CD4-positive, alpha-beta T cell (primary cell): Measurements from ENCODE around the gene FYN. TPM values are rescaled to one million over a fixed set of nuclear protein-coding genes. Genes with fewer than 3 reads are reported as not detected.

Experiments used
- ATAC-seq: fragments of 200-7000 bp; cut with Tn5 transposase; one replicate; pipeline ENCODE4 v1.10.0; 2022; ENCODE audit warnings: mild to moderate bottlenecking; ENCODE audit not compliant: poor library complexity
- CTCF ChIA-PET: fragments of 350-600 bp; sonication (Branson Sonifier 250); formaldehyde crosslinking; loops from one replicate; lab custom pipeline; 2021; ENCODE audit warnings: antibody characterized with exemption, inconsistent platforms; lab: Charles Lee
- POLR2A ChIA-PET: fragments of 350-600 bp; sonication (Branson Sonifier 250); formaldehyde crosslinking; loops from one replicate; lab custom pipeline; 2021; ENCODE audit warnings: antibody characterized with exemption, inconsistent platforms; lab: Charles Lee
- DNase-seq, 14 experiments: peaks; one replicate each; pipeline ENCODE4 v3.0.0-alpha.2; 2013 to 2020; ENCODE audit warnings: mixed read lengths in 2 of 14
- H3K27ac ChIP-seq, 2 donors: one replicate each; pipeline versions ENCODE4 v1.5.1 to v1.7.0; 2013; ENCODE audit warnings: low read length in 2 of 2, low read depth in 1 of 2, mild to moderate bottlenecking in 1 of 2
- H3K27me3 ChIP-seq, 2 experiments: 1 replicate in 1 of 2; 2 replicates in 1 of 2; pipeline versions ENCODE4 v1.6.1 to v1.7.0; 2013; ENCODE audit warnings: low read length in 2 of 2, control low read depth in 1 of 2, mild to moderate bottlenecking in 1 of 2, moderate library complexity in 1 of 2; ENCODE audit not compliant: insufficient read depth in 2 of 2, control insufficient read depth in 1 of 2
- H3K36me3 ChIP-seq: one replicate; pipeline ENCODE4 v1.6.1; 2013; ENCODE audit warnings: low read length, control low read depth; ENCODE audit not compliant: insufficient read depth
- H3K4me1 ChIP-seq: one replicate; pipeline ENCODE4 v1.6.1; 2013; ENCODE audit warnings: low read length, control low read depth; ENCODE audit not compliant: insufficient read depth
- H3K4me3 ChIP-seq: one replicate; pipeline ENCODE4 v1.5.1; 2013; ENCODE audit warnings: mild to moderate bottlenecking, low read length, moderate library complexity
- H3K9me3 ChIP-seq, 2 experiments: 1 replicate in 1 of 2; 2 replicates in 1 of 2; pipeline versions ENCODE4 v1.6.1 to v1.7.0; 2013; ENCODE audit warnings: low read length in 2 of 2, mild to moderate bottlenecking in 2 of 2, control low read depth in 1 of 2, moderate library complexity in 1 of 2; ENCODE audit not compliant: control insufficient read depth in 1 of 2, insufficient read depth in 1 of 2
- H3K27ac Mint-ChIP-seq: one replicate; pipeline ENCODE4 v1.8.0; 2020; ENCODE audit warnings: mixed read lengths
- H3K27me3 Mint-ChIP-seq: one replicate; pipeline ENCODE4 v1.8.0; 2021; ENCODE audit warnings: mixed read lengths
- H3K36me3 Mint-ChIP-seq: one replicate; pipeline ENCODE4 v1.8.0; 2021; ENCODE audit warnings: low read depth, mixed read lengths
- H3K4me1 Mint-ChIP-seq: one replicate; pipeline ENCODE4 v1.8.0; 2021; ENCODE audit warnings: low read depth, mixed read lengths
- H3K4me3 Mint-ChIP-seq: one replicate; pipeline ENCODE4 v1.8.0; 2020; ENCODE audit warnings: mild to moderate bottlenecking, mixed read lengths
- H3K9me3 Mint-ChIP-seq: one replicate; pipeline ENCODE4 v1.8.0; 2020; ENCODE audit warnings: mixed read lengths
- CTCF ChIP-seq: fragments of 200-600 bp; IDR thresholded peaks from one replicate; pipeline ENCODE4 v1.8.0; 2022; ENCODE audit warnings: antibody characterized with exemption, mild to moderate bottlenecking
- intact Hi-C, 2 experiments: fragments of 100-400 bp; cut with DNase I in 1 of 2; cut with micrococcal nuclease in 1 of 2; formaldehyde crosslinking; loops; one replicate each; pipeline versions ENCODE4 v1.15.1 to v1.9.0; 2023 to 2025; cut with DNase I, micrococcal nuclease
- total RNA-seq, 174 experiments: library from RNA in 2 of 174; stranded (reverse) in 2 of 174; gene quantifications; one replicate each; pipeline ENCODE4 v1.2.3 and lab custom pipeline; 2021 to 2026

FYN gene
- total RNA-seq, 2 experiments from 2014 or later: 419 TPM

GRCh38 chr6:111857674-111858337, 15.4 kb downstream of the FYN start:
- no peak for TF ChIP-seq CTCF
- H3K4me1 ChIP-seq: peaks cover 66% of the 10 kb centered on the region
- no peak overlapping the region for H3K27ac ChIP-seq
- intact Hi-C loops: no loop called here
- Mint-ChIP-seq H3K27me3 (no peaks in the 10 kb centered on the region), H3K27ac (peak overlapping the region; percentile 40), H3K4me3 (peak overlapping the region; percentile 36), H3K9me3 (no peaks in the 10 kb centered on the region), H3K36me3 (peaks cover 32% of the 10 kb centered on the region), H3K4me1 (peaks cover 100% of the 10 kb centered on the region)
- POLR2A ChIA-PET: interaction anchor here (0.9 to 1.5 kb wide), 3 partner anchors 14 to 16 kb away, joined by 3 to 4 read pairs (median 4); partner anchors contain the start of gene FYN
- no peaks in the 10 kb centered on the region for H3K9me3 ChIP-seq
- no peaks in the 10 kb centered on the region for H3K27me3 ChIP-seq
- CTCF ChIA-PET: interaction anchor here (1.3 to 1.4 kb wide), 2 partner anchors 8 kb away, joined by 3 read pairs; no protein-coding TSS in a partner anchor
- ATAC-seq (no peak), DNase-seq (peak in 1 of 14 experiments; percentile 15)
- H3K4me3 ChIP-seq: no peak overlapping the region
- H3K36me3 ChIP-seq: peaks cover 11% of the 10 kb centered on the region

- ChIA-PET CTCF (interaction anchor here (1.0 kb wide), 1 partner anchor 188 kb away, joined by 3 read pairs; no protein-coding TSS in a partner anchor), POLR2A (interaction anchor here (0.8 to 2.4 kb wide), 5 partner anchors 12 to 134 kb away, joined by 3 to 6 read pairs (median 3); no protein-coding TSS in a partner anchor)
- intact Hi-C loops: no loop called here
These were observed 17.5 kb downstream of the FYN start for GRCh38 chr6:111855753-111856152.

GRCh38 chr6:111854683-111855082, 18.6 kb downstream of the FYN start:
- H3K9me3 ChIP-seq: no peaks in the 10 kb centered on the region
- peak; percentile 27 for ATAC-seq
- no peaks in the 10 kb centered on the region for H3K27me3 Mint-ChIP-seq
- no peak overlapping the region for H3K4me3 ChIP-seq
- H3K4me1 Mint-ChIP-seq: peaks cover 100% of the 10 kb centered on the region
- intact Hi-C loops: loop anchor here in 1 of 2 experiments (1.0 kb wide), 1 partner anchor 12 kb away; no protein-coding TSS in a partner anchor
- ChIA-PET POLR2A (interaction anchor here (0.7 to 2.4 kb wide), 12 partner anchors 11 to 140 kb away, joined by 3 to 9 read pairs (median 4); no protein-coding TSS in a partner anchor), CTCF (interaction anchor here (0.8 to 2.1 kb wide), 7 partner anchors 10 to 189 kb away, joined by 3 to 9 read pairs (median 3); partner anchors contain the start of gene FYN)
- no peak for DNase-seq
- peaks cover 14% of the 10 kb centered on the region for H3K36me3 ChIP-seq
- no peak overlapping the region for H3K27ac Mint-ChIP-seq
- no peak for TF ChIP-seq CTCF
- peak overlapping the region; percentile 35 for H3K4me3 Mint-ChIP-seq
- H3K4me1 ChIP-seq: peaks cover 62% of the 10 kb centered on the region
- peaks cover 48% of the 10 kb centered on the region for H3K36me3 Mint-ChIP-seq
- H3K9me3 Mint-ChIP-seq: no peaks in the 10 kb centered on the region
- no peaks in the 10 kb centered on the region for H3K27me3 ChIP-seq
- H3K27ac ChIP-seq: no peak overlapping the region

More at GRCh38 chr6:111855753-111856152, 17.5 kb downstream of the FYN start:
- no peaks in the 10 kb centered on the region for H3K27me3 Mint-ChIP-seq
- H3K27me3 ChIP-seq: no peaks in the 10 kb centered on the region
- H3K36me3 Mint-ChIP-seq: peaks cover 37% of the 10 kb centered on the region
- H3K27ac ChIP-seq: no peak overlapping the region
- H3K4me3 ChIP-seq: no peak overlapping the region
- DNase-seq: no peak
- no peak overlapping the region for H3K27ac Mint-ChIP-seq
- H3K36me3 ChIP-seq: peaks cover 11% of the 10 kb centered on the region
- H3K9me3 Mint-ChIP-seq: no peaks in the 10 kb centered on the region
- H3K4me1 Mint-ChIP-seq: peaks cover 100% of the 10 kb centered on the region
- ATAC-seq: no peak
- H3K9me3 ChIP-seq: no peaks in the 10 kb centered on the region
- peaks cover 65% of the 10 kb centered on the region for H3K4me1 ChIP-seq
- no peak for TF ChIP-seq CTCF
- H3K4me3 Mint-ChIP-seq: peak overlapping the region; percentile 44
